ENCODE results near the gene DISC1. TPM values are rescaled to one million over a fixed set of nuclear protein-coding genes. Genes with fewer than 3 reads are reported as not detected.

DISC1 gene
- total and polyA plus RNA-seq, 2 experiments from 2014 or later: 2.1 to 6.5 TPM

DNA sequence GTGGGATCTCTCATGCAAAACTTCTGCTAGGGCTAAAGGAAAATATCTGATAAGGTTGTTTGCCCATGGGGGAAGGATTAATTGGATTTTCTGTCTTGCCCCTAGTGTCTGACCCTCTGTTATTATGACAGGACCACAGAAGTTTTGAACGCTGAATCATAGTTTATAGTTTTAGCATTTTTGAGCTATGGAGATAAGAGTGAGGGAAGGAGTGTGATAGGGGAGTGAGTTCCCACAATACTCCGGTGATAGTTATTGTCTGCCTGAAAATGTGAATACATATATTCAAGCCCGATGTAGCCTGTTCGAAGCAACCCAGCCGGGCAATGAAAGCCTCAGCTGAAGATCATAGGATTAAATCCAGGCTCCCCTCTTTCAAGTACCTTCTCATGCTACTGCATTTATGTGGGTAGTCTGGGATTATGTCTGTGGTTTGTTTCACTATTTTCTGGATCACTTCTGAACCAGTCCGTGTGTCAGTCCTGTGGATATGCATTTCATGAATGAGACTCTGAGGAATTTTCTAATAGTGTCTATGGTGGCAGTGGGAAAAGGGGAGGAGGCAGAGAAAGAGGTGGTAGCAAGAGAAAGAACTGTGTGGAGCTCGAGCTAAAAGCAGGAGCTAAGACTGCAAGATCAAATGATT lies 258.7 kb downstream of the DISC1 start:
- no peaks in the 10 kb centered on the region for H3K36me3 ChIP-seq (ENCODE audit: insufficient read depth)
- H3K4me1 Mint-ChIP-seq: peaks cover 5% of the 10 kb centered on the region
- H3K27ac ChIP-seq (ENCODE audit: low read depth): no peak overlapping the region
- DNase-seq (ENCODE audit: low spot score): no peak
- TF ChIP-seq CREB1 (CRISPR knock-in tag; IDR thresholded peaks at IDR 0.05; ENCODE audit: low read depth): no peak
- TF ChIP-seq EZH2 (IDR thresholded peaks at IDR 0.05; ENCODE audit: low read depth, unreplicated experiment): no peak
- TF ChIP-seq ZNF331 (CRISPR knock-in tag; IDR thresholded peaks at IDR 0.05; ENCODE audit: low read depth): no peak
- TF ChIP-seq STAT1 (IDR thresholded peaks at IDR 0.05; ENCODE audit: unreplicated experiment): no peak
- TF ChIP-seq, protein P1, sequence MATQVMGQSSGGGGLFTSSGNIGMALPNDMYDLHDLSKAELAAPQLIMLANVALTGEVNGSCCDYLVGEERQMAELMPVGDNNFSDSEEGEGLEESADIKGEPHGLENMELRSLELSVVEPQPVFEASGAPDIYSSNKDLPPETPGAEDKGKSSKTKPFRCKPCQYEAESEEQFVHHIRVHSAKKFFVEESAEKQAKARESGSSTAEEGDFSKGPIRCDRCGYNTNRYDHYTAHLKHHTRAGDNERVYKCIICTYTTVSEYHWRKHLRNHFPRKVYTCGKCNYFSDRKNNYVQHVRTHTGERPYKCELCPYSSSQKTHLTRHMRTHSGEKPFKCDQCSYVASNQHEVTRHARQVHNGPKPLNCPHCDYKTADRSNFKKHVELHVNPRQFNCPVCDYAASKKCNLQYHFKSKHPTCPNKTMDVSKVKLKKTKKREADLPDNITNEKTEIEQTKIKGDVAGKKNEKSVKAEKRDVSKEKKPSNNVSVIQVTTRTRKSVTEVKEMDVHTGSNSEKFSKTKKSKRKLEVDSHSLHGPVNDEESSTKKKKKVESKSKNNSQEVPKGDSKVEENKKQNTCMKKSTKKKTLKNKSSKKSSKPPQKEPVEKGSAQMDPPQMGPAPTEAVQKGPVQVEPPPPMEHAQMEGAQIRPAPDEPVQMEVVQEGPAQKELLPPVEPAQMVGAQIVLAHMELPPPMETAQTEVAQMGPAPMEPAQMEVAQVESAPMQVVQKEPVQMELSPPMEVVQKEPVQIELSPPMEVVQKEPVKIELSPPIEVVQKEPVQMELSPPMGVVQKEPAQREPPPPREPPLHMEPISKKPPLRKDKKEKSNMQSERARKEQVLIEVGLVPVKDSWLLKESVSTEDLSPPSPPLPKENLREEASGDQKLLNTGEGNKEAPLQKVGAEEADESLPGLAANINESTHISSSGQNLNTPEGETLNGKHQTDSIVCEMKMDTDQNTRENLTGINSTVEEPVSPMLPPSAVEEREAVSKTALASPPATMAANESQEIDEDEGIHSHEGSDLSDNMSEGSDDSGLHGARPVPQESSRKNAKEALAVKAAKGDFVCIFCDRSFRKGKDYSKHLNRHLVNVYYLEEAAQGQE (IDR thresholded peaks at IDR 0.05; ENCODE audit: unreplicated experiment): no peak
- TF ChIP-seq, protein P2, sequence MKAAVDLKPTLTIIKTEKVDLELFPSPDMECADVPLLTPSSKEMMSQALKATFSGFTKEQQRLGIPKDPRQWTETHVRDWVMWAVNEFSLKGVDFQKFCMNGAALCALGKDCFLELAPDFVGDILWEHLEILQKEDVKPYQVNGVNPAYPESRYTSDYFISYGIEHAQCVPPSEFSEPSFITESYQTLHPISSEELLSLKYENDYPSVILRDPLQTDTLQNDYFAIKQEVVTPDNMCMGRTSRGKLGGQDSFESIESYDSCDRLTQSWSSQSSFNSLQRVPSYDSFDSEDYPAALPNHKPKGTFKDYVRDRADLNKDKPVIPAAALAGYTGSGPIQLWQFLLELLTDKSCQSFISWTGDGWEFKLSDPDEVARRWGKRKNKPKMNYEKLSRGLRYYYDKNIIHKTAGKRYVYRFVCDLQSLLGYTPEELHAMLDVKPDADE (IDR thresholded peaks at IDR 0.05): no peak
- TF ChIP-seq ZNF114 (CRISPR knock-in tag; IDR thresholded peaks at IDR 0.05): no peak
- TF ChIP-seq, protein P3, sequence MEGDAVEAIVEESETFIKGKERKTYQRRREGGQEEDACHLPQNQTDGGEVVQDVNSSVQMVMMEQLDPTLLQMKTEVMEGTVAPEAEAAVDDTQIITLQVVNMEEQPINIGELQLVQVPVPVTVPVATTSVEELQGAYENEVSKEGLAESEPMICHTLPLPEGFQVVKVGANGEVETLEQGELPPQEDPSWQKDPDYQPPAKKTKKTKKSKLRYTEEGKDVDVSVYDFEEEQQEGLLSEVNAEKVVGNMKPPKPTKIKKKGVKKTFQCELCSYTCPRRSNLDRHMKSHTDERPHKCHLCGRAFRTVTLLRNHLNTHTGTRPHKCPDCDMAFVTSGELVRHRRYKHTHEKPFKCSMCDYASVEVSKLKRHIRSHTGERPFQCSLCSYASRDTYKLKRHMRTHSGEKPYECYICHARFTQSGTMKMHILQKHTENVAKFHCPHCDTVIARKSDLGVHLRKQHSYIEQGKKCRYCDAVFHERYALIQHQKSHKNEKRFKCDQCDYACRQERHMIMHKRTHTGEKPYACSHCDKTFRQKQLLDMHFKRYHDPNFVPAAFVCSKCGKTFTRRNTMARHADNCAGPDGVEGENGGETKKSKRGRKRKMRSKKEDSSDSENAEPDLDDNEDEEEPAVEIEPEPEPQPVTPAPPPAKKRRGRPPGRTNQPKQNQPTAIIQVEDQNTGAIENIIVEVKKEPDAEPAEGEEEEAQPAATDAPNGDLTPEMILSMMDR (conservative IDR thresholded peaks at IDR 0.05; ENCODE audit: low read depth in 2 of 2): no peak
- TF ChIP-seq NANOG (IDR thresholded peaks at IDR 0.05; ENCODE audit: borderline replicate concordance): no peak
- TF ChIP-seq JUNB (IDR thresholded peaks at IDR 0.05; ENCODE audit: unreplicated experiment): no peak
- no peak for TF ChIP-seq POLR2AphosphoS5 (IDR thresholded peaks at IDR 0.05; ENCODE audit: low read depth)
- TF ChIP-seq, protein P4, sequence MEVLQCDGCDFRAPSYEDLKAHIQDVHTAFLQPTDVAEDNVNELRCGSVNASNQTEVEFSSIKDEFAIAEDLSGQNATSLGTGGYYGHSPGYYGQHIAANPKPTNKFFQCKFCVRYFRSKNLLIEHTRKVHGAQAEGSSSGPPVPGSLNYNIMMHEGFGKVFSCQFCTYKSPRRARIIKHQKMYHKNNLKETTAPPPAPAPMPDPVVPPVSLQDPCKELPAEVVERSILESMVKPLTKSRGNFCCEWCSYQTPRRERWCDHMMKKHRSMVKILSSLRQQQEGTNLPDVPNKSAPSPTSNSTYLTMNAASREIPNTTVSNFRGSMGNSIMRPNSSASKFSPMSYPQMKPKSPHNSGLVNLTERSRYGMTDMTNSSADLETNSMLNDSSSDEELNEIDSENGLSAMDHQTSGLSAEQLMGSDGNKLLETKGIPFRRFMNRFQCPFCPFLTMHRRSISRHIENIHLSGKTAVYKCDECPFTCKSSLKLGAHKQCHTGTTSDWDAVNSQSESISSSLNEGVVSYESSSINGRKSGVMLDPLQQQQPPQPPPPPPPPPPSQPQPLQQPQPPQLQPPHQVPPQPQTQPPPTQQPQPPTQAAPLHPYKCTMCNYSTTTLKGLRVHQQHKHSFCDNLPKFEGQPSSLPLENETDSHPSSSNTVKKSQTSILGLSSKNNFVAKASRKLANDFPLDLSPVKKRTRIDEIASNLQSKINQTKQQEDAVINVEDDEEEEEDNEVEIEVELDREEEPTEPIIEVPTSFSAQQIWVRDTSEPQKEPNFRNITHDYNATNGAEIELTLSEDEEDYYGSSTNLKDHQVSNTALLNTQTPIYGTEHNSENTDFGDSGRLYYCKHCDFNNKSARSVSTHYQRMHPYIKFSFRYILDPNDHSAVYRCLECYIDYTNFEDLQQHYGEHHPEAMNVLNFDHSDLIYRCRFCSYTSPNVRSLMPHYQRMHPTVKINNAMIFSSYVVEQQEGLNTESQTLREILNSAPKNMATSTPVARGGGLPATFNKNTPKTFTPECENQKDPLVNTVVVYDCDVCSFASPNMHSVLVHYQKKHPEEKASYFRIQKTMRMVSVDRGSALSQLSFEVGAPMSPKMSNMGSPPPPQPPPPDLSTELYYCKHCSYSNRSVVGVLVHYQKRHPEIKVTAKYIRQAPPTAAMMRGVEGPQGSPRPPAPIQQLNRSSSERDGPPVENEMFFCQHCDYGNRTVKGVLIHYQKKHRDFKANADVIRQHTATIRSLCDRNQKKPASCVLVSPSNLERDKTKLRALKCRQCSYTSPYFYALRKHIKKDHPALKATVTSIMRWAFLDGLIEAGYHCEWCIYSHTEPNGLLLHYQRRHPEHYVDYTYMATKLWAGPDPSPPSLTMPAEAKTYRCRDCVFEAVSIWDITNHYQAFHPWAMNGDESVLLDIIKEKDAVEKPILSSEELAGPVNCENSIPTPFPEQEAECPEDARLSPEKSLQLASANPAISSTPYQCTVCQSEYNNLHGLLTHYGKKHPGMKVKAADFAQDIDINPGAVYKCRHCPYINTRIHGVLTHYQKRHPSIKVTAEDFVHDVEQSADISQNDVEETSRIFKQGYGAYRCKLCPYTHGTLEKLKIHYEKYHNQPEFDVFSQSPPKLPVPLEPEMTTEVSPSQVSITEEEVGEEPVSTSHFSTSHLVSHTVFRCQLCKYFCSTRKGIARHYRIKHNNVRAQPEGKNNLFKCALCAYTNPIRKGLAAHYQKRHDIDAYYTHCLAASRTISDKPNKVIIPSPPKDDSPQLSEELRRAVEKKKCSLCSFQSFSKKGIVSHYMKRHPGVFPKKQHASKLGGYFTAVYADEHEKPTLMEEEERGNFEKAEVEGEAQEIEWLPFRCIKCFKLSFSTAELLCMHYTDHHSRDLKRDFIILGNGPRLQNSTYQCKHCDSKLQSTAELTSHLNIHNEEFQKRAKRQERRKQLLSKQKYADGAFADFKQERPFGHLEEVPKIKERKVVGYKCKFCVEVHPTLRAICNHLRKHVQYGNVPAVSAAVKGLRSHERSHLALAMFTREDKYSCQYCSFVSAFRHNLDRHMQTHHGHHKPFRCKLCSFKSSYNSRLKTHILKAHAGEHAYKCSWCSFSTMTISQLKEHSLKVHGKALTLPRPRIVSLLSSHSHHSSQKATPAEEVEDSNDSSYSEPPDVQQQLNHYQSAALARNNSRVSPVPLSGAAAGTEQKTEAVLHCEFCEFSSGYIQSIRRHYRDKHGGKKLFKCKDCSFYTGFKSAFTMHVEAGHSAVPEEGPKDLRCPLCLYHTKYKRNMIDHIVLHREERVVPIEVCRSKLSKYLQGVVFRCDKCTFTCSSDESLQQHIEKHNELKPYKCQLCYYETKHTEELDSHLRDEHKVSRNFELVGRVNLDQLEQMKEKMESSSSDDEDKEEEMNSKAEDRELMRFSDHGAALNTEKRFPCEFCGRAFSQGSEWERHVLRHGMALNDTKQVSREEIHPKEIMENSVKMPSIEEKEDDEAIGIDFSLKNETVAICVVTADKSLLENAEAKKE (CRISPR knock-in tag; IDR thresholded peaks at IDR 0.05): no peak
- H4K20me1 ChIP-seq (replicated peaks; ENCODE audit: insufficient read depth): no peaks in the 10 kb centered on the region
- H3K4me2 ChIP-seq: no peak overlapping the region
- no peaks in the 10 kb centered on the region for H3F3A ChIP-seq (replicated peaks; ENCODE audit: low read depth)
- no peaks in the 10 kb centered on the region for H3K9me3 Mint-ChIP-seq
- H3K27me3 ChIP-seq (ENCODE audit: insufficient read depth): no peaks in the 10 kb centered on the region
- H3K36me3 Mint-ChIP-seq (ENCODE audit: low read depth): no peaks in the 10 kb centered on the region
- no peak for ATAC-seq
- no peak overlapping the region for H3K4me3 ChIP-seq
- H3K79me2 ChIP-seq (replicated peaks; ENCODE audit: insufficient read depth): no peaks in the 10 kb centered on the region
- H3K9me2 ChIP-seq (ENCODE audit: insufficient read depth): 0 out of 2 replicates have a peak, but pooled peaks cover 7% of the 10 kb centered on the region
- H3K27ac Mint-ChIP-seq: no peak overlapping the region
- H3K27me3 Mint-ChIP-seq (ENCODE audit: insufficient read depth, low read depth, poor library complexity): no peaks in the 10 kb centered on the region
- H2AFZ ChIP-seq: no peak overlapping the region
- no peak overlapping the region for H3K4me3 Mint-ChIP-seq
- no peaks in the 10 kb centered on the region for H3K4me1 ChIP-seq (ENCODE audit: insufficient read depth)
